Stimulated activated effector memory CD8-positive, alpha-beta T cell treated with anti-CD3 and anti-CD28 coated beads, Interleukin-12 subunit alpha, Interleukin-12 subunit beta, amount 100 ng/mL, for 72 hours (primary cell): Measurements from ENCODE around the gene C1QTNF9.
A peak's percentile ranks its signal among the peaks of the same experiment; 100 is the strongest.
"Not testable (repeated sequence)": the region's sequence is repeated elsewhere in the genome, so short reads cannot be mapped to it uniquely, and the experiment has no call there.

ENCODE experiments used
- ATAC-seq: fragments of 150-1000 bp; cut with Tn5 transposase; 2 replicates; pipeline ENCODE4 v1.10.0; 2021
- DNase-seq, 2 donors: peaks; one replicate each; pipeline ENCODE4 v3.0.0; 2021 to 2022; ENCODE audit warnings: low spot score in 2 of 2
- H3K27ac Mint-ChIP-seq: one replicate; pipeline ENCODE4 v1.8.0; 2022; ENCODE audit warnings: mild to moderate bottlenecking, mixed read lengths
- H3K36me3 Mint-ChIP-seq: one replicate; pipeline ENCODE4 v1.8.0; 2022; ENCODE audit warnings: mild to moderate bottlenecking, mixed read lengths
- H3K4me1 Mint-ChIP-seq: one replicate; pipeline ENCODE4 v1.8.0; 2022; ENCODE audit warnings: mixed read lengths
- H3K4me3 Mint-ChIP-seq: one replicate; pipeline ENCODE4 v1.8.0; 2022; ENCODE audit warnings: mild to moderate bottlenecking, mixed read lengths
- H3K9me3 Mint-ChIP-seq: one replicate; pipeline ENCODE4 v1.8.0; 2022; ENCODE audit warnings: mixed read lengths

Gene C1QTNF9

GRCh38 chr13:24299488-24300114, 9.8 kb upstream of the C1QTNF9 start:
- H3K9me3 Mint-ChIP-seq: no peaks in the 10 kb centered on the region
- H3K36me3 Mint-ChIP-seq: peaks cover 100% of the 10 kb centered on the region
- H3K4me3 Mint-ChIP-seq: no peak overlapping the region
- H3K27ac Mint-ChIP-seq: peak overlapping the region; percentile 77
- H3K4me1 Mint-ChIP-seq: peaks cover 10% of the 10 kb centered on the region
- DNase-seq (no peak), ATAC-seq (no peak)

- peaks cover 100% of the 10 kb centered on the region for H3K36me3 Mint-ChIP-seq
- H3K4me3 Mint-ChIP-seq: no peak overlapping the region
- ATAC-seq (no peak), DNase-seq (no peak)
- peak overlapping the region; percentile 77 for H3K27ac Mint-ChIP-seq
- no peaks in the 10 kb centered on the region for H3K9me3 Mint-ChIP-seq
- peaks cover 10% of the 10 kb centered on the region for H3K4me1 Mint-ChIP-seq
These were observed 7.9 kb upstream of the C1QTNF9 start for GRCh38 chr13:24301434-24301833.

- ATAC-seq (no peak), DNase-seq (no peak)
- peak overlapping the region; percentile 77 for H3K27ac Mint-ChIP-seq
- H3K36me3 Mint-ChIP-seq: peaks cover 100% of the 10 kb centered on the region
- H3K4me1 Mint-ChIP-seq: peaks cover 10% of the 10 kb centered on the region
- no peaks in the 10 kb centered on the region for H3K9me3 Mint-ChIP-seq
- H3K4me3 Mint-ChIP-seq: no peak overlapping the region
These were observed 7.5 kb upstream of the C1QTNF9 start for GRCh38 chr13:24301911-24302310.

- ATAC-seq: no peak
- peaks cover 3% of the 10 kb centered on the region for H3K4me1 Mint-ChIP-seq
- H3K9me3 Mint-ChIP-seq: no peaks in the 10 kb centered on the region
- peak overlapping the region; percentile 55 for H3K27ac Mint-ChIP-seq
- DNase-seq: no peak
- H3K4me3 Mint-ChIP-seq: no peak overlapping the region
- H3K36me3 Mint-ChIP-seq: peaks cover 84% of the 10 kb centered on the region
These were observed 4.8 kb upstream of the C1QTNF9 start for GRCh38 chr13:24304620-24305019.

- no peaks in the 10 kb centered on the region for H3K9me3 Mint-ChIP-seq
- H3K27ac Mint-ChIP-seq: no peak overlapping the region
- no peaks in the 10 kb centered on the region for H3K4me1 Mint-ChIP-seq
- H3K4me3 Mint-ChIP-seq: no peak overlapping the region
- H3K36me3 Mint-ChIP-seq: peaks cover 64% of the 10 kb centered on the region
- DNase-seq: no peak
- no peak for ATAC-seq
These were observed 2.7 kb upstream of the C1QTNF9 start for GRCh38 chr13:24306632-24307031.

- no peak overlapping the region for H3K4me3 Mint-ChIP-seq
- H3K27ac Mint-ChIP-seq: no peak overlapping the region
- no peaks in the 10 kb centered on the region for H3K4me1 Mint-ChIP-seq
- H3K36me3 Mint-ChIP-seq: peaks cover 56% of the 10 kb centered on the region
- no peak for DNase-seq
- H3K9me3 Mint-ChIP-seq: no peaks in the 10 kb centered on the region
- ATAC-seq: no peak
These were observed 1.9 kb upstream of the C1QTNF9 start for GRCh38 chr13:24307211-24308067.

GRCh38 chr13:24308068-24308445, 1.3 kb upstream of the C1QTNF9 start:
- ATAC-seq (peak; percentile 32), DNase-seq (no peak)
- H3K4me3 Mint-ChIP-seq: no peak overlapping the region
- no peaks in the 10 kb centered on the region for H3K9me3 Mint-ChIP-seq
- H3K4me1 Mint-ChIP-seq: no peaks in the 10 kb centered on the region
- no peak overlapping the region for H3K27ac Mint-ChIP-seq
- peaks cover 50% of the 10 kb centered on the region for H3K36me3 Mint-ChIP-seq

GRCh38 chr13:24308488-24309020, 826 bp upstream of the C1QTNF9 start:
- Mint-ChIP-seq H3K4me3 (no peak overlapping the region), H3K36me3 (peaks cover 45% of the 10 kb centered on the region), H3K9me3 (no peaks in the 10 kb centered on the region), H3K4me1 (no peaks in the 10 kb centered on the region), H3K27ac (no peak overlapping the region)
- no peak for ATAC-seq
- no peak for DNase-seq

GRCh38 chr13:24313439-24313838, 4.1 kb downstream of the C1QTNF9 start:
- DNase-seq: peak in 1 of 2 donors; percentile 15
- H3K9me3 Mint-ChIP-seq: no peaks in the 10 kb centered on the region
- no peaks in the 10 kb centered on the region for H3K4me1 Mint-ChIP-seq
- ATAC-seq: no peak
- H3K4me3 Mint-ChIP-seq: no peak overlapping the region
- no peaks in the 10 kb centered on the region for H3K36me3 Mint-ChIP-seq
- H3K27ac Mint-ChIP-seq: no peak overlapping the region

- H3K36me3 Mint-ChIP-seq, H3K27ac Mint-ChIP-seq, H3K4me1 Mint-ChIP-seq, DNase-seq, H3K4me3 Mint-ChIP-seq, H3K9me3 Mint-ChIP-seq, ATAC-seq: not testable (repeated sequence)
These were observed 8.5 kb downstream of the C1QTNF9 start for GRCh38 chr13:24317835-24318234.

GRCh38 chr13:24318878-24319277, 9.5 kb downstream of the C1QTNF9 start:
- ATAC-seq, DNase-seq, H3K36me3 Mint-ChIP-seq: not testable (repeated sequence)

GRCh38 chr13:24319641-24320040, 10.3 kb downstream of the C1QTNF9 start:
- H3K27ac Mint-ChIP-seq, H3K4me1 Mint-ChIP-seq, ATAC-seq, H3K4me3 Mint-ChIP-seq, H3K36me3 Mint-ChIP-seq, DNase-seq, H3K9me3 Mint-ChIP-seq: not testable (repeated sequence)

More at GRCh38 chr13:24318878-24319277, 9.5 kb downstream of the C1QTNF9 start:
- H3K4me1 Mint-ChIP-seq, H3K9me3 Mint-ChIP-seq, H3K27ac Mint-ChIP-seq, H3K4me3 Mint-ChIP-seq: not testable (repeated sequence)

- not testable (repeated sequence) for H3K4me3 Mint-ChIP-seq, H3K4me1 Mint-ChIP-seq, DNase-seq, ATAC-seq, H3K9me3 Mint-ChIP-seq, H3K27ac Mint-ChIP-seq, H3K36me3 Mint-ChIP-seq
These were observed 12.0 kb downstream of the C1QTNF9 start for GRCh38 chr13:24321416-24321815.

GRCh38 chr13:24322470-24322869, 13.1 kb downstream of the C1QTNF9 start:
- not testable (repeated sequence) for H3K4me3 Mint-ChIP-seq, H3K36me3 Mint-ChIP-seq, H3K27ac Mint-ChIP-seq, DNase-seq, ATAC-seq, H3K9me3 Mint-ChIP-seq, H3K4me1 Mint-ChIP-seq

- no peak overlapping the region for H3K4me3 Mint-ChIP-seq
- H3K27ac Mint-ChIP-seq: no peak overlapping the region
- no peak for ATAC-seq
These were observed 13.8 kb downstream of the C1QTNF9 start for GRCh38 chr13:24323036-24323738.

More at GRCh38 chr13:24323036-24323738, 13.8 kb downstream of the C1QTNF9 start:
- DNase-seq: no peak
- Mint-ChIP-seq H3K36me3 (no peaks in the 10 kb centered on the region), H3K4me1 (no peaks in the 10 kb centered on the region), H3K9me3 (no peaks in the 10 kb centered on the region)
